NCI-H82 treated with DMSO at 0.1 percent for 48 hours (cell line): ENCODE measurements around the gene ANKMY2.
A peak's percentile ranks its signal among the peaks of the same experiment; 100 is the strongest.

Source experiments
- DNase-seq: peaks from one replicate; lab custom pipeline; 2025; ENCODE audit not compliant: unreplicated experiment; lab: John Stamatoyannopoulos, UW

The ANKMY2 gene

GRCh38 chr7:16583834-16584233 is 61.7 kb downstream of the ANKMY2 start:
- DNase-seq: no peak

DNA sequence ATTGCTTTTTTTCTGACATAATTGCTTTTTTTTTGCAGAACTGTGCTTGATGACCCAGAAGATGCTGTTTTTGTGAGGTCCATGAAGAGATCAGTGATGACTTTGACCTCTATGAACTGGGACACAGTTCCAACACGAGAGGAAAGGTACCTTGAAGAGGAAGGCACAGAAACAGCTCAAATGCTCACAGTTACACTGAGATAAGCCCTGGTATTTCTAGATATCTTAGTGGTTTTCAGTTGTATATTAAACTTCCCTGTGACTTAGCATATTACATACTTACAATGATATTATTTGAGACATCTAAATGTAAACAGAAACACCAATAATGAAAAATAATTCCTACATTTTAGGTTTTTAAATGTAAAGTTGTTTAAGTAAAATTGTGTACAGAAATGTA is 64.3 kb downstream of the ANKMY2 start:
- DNase-seq: no peak

GRCh38 chr7:16579216-16579615 is 66.3 kb downstream of the ANKMY2 start:
- no peak for DNase-seq

DNA sequence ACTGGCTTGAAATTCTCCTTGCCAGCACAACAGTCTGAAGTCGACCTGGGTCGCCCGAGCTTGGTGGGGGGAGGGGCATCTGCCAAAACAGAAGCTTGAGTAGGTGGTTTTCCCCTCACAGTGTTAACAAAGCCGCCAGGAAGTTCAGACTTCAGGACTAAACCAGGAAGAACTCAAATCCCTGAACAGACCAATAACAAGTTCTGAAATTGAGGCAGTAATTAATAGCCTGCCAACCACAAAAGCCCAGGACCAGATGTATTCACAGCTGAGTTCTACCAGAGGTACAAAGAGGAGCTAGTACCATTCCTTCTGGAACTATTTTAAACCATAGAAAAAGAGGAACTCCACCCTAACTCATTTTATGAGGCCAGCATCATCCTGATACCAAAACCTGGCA is 73.6 kb downstream of the ANKMY2 start:
- no peak for DNase-seq

DNA sequence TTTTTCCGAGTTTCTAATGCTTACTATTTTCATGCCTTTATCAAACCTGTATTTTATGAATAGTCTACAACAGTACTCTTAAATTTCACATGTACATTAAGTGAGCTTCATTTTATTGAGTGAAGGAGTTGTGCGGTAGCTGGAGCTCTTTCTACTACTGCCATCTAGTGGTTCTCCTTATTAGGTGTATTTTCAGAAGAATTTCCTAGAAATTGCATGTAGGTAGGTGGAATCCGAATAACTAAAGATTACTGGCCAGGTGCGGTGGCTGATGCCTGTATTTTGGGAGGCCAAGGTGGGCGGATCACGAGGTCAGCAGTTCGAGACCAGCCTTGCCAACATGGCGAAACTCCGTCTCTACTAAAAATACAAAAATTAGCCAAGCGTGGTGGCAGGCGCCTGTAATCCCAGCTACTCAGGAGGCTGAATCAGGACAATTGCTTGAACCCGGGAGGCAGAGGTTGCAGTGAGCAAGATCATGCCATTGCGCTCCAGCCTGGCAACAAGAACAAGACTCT is 80.6 kb downstream of the ANKMY2 start:
- DNase-seq: peak; percentile 46

GRCh38 chr7:16564023-16564380 is 81.6 kb downstream of the ANKMY2 start:
- DNase-seq: no peak

- DNase-seq: no peak
Measured at GRCh38 chr7:16563281-16564022, 82.1 kb downstream of the ANKMY2 start.

DNA sequence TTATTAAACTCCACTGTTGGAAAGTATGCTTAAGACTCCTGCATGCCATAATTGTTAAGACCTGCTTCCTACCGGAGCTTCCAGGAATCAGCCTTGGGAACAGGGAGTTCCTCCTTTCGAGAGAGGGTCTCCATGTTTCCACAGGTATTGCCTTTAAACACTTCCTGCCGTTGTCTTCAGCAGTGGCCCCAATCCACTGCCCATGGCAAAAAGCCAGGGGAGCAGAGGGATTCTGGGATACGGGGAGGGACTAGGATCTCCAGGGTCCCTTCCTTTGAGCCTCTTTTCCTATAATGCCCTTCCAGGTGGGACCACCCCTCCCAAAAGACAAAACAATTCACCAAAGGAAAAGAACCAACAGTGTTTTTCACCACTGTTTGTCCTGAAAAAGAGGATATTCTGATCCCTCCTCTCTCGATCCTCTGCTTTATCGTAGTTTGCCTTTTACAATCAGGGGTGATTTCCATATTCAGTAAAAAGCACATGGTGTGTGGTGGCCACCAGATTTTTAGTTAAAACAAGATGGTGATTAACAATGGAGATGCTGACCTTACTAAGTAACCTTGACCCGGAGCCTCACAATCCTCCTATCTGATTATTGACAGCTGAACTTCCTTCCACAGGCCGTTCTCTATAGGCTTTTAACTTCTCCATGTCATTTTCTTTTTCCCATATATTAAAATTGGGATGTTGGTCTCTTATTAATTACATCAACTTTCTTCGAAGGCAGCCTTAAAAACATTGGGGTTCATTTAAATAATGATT is 82.9 kb downstream of the ANKMY2 start:
- no peak for DNase-seq

DNA sequence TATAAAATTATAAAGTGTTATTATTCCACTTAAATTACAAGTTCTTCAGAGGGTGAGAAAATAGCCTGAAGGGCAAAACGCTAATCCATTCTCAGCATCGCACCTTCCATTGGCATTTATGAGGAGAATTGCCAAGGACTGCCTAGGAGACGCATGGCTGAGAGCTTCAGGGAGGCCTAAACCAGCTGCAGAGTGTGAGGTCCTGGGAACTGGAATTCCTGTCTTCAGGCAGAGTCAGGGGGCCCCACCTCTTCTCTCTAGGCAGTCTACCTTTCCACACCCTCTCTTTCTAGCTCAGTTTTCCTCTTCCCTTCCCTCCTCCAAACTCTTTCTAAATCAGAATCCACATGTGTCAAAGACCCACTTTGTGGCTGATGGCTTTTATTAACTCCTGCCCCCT is 83.6 kb downstream of the ANKMY2 start:
- no peak for DNase-seq

- DNase-seq: no peak
Measured at GRCh38 chr7:16559497-16560179, 85.9 kb downstream of the ANKMY2 start.

GRCh38 chr7:16558761-16559302 is 86.7 kb downstream of the ANKMY2 start:
- no peak for DNase-seq

DNA sequence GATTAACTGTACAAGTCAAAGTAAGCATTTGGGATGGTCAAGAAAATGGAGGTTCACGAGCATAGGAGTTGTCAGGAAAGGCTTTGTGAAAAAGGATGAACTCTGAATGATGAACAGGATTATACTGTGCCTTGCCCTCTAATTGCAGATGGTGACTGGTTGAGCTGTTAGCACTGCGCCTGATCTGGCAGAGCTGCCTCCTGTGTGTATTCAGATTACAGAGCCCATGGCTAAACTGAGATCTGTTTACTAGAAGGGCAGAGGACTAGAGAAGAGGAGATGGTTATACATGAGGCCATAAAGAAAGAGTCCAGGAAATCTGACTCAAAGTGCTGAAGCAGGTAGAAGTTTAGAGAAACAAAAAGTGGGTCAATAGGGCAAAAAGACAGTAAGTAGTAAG is 89.2 kb downstream of the ANKMY2 start:
- DNase-seq: no peak

DNA sequence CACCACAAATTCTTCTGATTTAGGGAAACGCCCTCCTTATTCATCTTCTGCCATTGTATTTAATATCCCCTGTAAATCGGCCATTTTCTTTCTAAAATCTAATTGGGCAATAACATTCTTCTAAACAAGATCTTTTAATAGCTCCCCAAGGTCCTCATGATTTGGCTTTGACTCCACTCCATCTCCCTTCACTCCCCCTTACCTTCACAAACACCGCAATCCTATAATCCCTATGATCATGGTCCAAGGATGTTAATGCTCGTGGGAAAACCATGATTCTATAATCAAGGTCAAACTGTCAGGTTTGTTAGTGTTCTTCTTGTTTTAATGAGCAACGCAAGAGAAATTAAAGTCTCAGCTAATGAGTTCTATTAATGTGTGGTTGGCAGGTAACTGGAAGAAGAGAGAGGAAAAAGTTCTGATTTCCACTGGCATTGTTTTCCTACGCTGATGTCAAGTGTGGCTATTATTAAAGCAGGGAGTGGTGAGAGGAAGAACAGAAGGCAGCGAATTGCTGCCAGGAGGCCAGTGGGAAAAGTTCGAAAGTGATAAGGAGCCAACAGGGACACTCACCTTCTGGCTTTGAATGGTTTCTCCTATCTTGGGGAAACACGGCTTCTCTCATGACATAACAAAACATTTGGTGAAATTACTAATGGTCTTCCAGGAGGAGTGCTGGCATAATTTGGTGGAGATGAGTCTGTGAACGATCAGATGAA is 90.9 kb downstream of the ANKMY2 start:
- DNase-seq: no peak

- no peak for DNase-seq
Measured at GRCh38 chr7:16550671-16551070, 94.9 kb downstream of the ANKMY2 start.
